Measurements from ENCODE around the gene BORCS5.
"Not testable (repeated sequence)": the region's sequence is repeated elsewhere in the genome, so short reads cannot be mapped to it uniquely, and the experiment has no call there.

The BORCS5 gene

DNA sequence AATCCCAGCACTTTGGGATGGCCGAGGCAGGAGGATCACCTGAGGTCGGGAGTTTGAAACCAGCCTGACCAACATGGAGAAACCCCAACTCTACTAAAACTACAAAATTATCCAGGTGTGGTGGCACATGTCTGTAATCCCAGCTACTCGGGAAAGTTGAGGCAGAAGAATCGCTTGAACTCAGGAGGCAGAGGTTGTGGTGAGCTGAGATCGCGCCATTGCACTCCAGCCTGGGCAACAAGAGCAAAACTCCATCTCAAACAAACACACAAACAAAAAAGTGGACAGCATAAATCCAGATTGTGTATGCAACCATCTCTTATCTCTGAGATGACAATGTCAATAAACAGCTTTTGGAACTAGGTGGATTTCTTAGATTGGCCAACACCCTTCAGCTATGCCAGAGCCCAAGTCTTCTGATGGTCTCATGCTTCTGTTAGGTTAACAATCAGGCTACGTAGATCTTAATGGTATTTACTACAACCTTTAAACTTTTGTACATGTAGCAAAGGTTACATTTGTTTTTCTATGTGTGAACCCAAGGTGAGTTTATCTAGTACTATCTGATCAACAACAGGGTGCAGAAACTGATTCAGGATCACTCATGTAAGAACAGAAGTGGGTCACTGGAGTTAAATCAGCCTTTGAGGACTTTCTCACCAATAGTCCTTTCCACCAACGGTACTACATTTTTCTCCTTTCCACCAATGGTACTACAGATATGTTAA lies 132.1 kb downstream of the BORCS5 start:
- no peak for DNase-seq (ENCODE audit: low read depth)

DNA sequence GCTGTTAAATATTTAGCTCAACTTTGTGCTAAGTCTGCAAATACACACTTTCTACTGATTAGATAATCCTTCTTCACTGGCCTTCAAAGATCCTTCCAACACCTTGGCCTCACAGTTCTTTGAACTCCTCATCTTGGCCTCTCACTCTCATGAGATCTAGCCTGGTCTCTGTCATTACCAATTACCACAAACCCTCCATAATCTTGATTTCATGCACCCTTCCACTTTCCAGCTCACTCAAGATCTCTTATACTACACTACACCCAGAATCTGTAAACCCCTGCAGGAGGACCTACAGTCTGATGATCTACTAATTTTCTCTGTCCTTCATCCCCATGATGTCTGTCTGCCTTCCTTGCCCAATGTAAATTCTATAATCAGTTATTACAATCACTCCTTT lies 134.7 kb downstream of the BORCS5 start:
- no peak for DNase-seq (ENCODE audit: low read depth)

DNA sequence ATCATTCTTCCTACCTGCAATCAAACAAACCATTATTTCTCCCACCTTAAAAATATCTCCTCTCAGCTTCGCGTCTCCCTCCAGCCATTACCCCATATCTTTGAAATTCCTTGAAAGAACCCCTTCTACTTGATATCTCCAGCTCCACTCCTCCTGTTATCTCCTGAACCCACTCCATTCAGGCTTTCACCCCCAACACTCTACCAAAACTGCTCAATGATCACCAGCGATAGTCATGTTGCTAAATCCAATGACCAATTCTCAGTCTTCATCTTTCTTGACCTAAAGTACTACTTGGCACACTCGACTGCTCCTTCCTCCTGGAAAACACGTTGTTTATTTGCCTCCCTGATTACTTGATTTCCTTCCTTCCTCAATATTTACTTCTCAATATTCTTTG lies 135.7 kb downstream of the BORCS5 start:
- no peak for DNase-seq (ENCODE audit: low read depth)

DNA sequence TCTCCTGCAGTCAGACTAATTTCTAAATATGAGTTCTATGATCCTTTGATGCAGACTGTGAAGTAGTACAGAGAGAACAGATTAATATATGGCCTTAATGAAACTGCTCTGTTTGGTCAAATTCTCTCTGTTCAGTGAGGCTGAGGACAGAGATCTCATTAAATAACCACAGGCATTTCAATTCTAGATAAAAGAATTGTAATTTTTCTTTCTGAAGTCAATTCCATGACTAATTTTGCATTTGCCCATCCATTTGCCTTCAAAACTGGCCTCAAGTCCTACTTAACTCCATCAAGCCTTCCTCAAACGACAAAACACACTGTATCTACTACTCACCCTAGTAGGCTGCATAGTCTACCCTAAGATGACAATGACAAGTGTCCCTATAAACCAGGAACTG lies 138.7 kb downstream of the BORCS5 start:
- no peak for DNase-seq (ENCODE audit: low read depth)

DNA sequence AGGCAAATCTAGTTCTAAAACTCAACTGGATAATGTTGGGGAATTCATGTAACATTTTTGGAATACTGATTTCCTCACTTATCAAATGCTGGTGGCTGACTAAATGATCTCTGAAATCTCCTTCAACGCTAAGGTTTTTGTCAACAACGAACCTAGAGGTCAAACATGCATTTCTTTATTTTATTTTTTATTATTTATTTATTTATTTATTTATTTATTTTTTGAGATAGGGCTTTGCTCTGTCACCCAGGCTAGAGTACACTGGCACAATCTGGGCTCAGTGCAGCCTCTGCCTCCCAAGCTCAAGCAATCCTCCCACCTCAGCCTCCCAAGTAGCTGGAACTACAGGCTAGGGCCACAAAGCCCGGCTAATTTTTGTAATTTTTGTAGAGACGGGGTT lies 141.3 kb downstream of the BORCS5 start:
- DNase-seq (ENCODE audit: low read depth) = no peak

DNA sequence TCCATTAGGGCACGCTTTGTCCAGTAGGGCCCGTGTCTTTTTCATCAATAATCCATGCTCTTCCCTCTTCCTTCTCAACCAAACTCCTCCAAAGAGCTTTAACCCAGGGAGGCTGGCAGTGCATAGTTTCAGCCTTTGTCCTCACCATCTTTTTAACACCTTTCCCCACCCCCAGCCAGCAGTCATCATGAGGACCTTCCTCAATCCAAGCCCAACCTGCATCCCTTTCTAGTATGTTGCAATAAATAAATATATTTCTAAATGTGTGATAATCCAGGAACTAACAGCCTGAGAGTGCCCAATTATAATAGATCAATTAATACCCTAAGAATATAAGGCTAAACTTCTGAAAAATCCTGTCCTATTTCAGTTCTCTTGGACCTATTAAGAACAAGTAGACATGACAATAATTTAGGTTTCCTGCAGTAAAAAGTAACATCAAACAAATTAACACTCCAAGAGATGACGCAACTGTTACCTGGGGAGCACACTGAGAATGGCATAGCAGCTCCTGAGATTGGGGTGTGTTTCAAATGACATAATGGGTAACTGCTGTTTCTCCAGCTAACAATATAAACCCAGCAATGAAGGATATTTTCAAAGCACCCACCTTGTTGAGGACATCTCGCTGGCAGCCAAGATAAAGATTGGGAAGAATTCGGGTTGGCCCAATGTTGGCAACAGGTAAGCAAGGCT lies 143.2 kb downstream of the BORCS5 start:
- DNase-seq (ENCODE audit: low read depth) = no peak

DNA sequence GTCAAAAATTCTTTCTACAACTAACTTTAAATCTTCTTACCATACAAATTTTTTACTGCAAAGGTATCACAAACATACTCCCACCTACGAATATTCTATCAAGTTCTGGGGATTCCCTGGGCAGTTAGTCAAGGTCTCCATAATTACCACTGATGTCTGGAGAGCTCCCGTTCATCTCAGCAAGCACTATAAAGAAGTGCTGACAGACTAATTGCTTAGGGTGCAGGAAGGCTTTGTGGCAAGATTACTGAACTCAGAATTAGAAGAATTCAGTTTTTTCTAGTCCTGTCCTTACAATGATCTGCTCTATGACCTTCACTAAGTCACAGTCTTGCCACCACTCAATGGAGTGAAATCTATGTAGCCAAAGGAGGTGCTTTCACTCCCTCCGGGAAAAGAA lies 144.2 kb downstream of the BORCS5 start:
- DNase-seq (ENCODE audit: low read depth) = no peak

DNA sequence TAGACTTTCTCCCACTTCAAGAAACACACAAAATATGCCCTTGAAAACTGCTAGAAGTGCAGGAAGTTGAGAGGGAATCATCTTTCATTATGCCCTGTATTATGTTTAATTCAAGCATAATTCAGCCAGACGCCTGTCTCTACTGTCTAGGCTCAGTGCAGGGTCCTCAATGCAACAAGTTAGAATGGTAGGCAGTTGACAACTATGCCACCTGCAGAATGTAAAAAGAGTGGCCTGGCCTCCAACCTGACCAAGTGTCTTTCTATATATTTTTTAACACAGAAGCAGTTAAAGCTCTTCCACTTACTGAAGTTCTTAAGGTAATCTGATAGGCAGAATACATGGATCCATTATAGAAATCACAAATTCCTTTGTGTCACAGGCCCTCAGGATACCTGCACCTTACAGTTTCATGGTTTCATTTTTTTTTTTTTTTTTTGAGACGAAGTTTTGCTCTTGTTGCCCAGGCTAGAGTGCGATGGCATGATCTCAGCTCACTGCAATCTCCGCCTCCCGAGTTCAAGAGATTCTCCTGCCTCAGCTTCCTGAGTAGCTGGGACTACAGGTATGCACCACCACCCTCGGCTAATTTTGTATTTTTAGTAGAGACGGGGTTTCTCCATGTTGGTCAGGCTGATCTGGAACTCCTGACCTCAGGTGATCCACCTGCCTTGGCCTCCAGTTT lies 145.4 kb downstream of the BORCS5 start:
- DNase-seq (ENCODE audit: low read depth) = not testable (repeated sequence)

DNA sequence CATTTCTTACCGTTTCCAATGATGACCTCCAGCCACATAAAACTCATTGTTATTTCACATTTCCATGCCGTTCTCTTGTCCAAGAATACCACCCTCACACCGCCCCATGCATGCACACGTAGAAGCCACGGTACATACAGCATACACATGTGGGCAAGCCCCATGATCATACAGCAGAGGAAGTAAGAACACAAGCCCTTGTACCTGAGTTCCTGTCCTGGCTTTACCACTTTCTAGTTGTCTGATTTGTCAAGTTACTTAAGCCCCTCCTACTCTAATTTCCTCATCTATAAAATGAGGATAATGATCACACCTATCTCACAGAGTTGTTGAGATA lies 145.9 kb downstream of the BORCS5 start:
- DNase-seq (ENCODE audit: low read depth) = no peak

DNA sequence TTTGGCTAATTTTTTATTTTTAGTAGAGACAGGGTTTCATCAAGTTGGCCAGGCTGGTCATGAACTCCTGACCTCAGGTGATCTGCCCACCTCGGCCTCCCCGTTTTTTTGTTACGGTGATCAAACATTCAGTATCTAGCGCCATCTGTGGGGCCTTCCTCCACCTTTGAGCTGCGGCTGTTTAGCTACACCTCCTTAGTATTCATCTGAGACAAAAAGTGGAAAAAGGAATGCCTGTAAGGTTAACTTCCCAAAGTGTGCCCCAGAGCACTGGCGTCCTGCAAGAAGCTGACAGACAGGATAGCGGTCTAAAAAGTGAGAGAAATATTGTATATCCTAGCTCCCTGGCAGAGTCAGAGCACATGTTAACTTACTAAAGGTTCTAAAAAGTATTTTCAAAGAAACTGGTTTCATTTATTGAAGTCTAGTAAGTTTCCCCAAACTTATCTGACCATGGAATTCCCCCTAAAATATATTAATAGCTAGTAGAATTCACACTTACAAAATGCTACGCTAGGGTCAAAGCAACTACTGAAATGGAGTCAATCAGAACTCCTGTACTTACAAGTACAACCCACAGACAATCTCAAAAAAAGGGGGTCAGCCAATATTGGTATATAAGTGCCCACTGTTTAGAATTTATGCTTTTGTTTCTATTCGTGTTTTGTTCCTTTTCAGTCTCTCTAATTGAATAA lies 146.7 kb downstream of the BORCS5 start:
- no peak for DNase-seq (ENCODE audit: low read depth)

DNA sequence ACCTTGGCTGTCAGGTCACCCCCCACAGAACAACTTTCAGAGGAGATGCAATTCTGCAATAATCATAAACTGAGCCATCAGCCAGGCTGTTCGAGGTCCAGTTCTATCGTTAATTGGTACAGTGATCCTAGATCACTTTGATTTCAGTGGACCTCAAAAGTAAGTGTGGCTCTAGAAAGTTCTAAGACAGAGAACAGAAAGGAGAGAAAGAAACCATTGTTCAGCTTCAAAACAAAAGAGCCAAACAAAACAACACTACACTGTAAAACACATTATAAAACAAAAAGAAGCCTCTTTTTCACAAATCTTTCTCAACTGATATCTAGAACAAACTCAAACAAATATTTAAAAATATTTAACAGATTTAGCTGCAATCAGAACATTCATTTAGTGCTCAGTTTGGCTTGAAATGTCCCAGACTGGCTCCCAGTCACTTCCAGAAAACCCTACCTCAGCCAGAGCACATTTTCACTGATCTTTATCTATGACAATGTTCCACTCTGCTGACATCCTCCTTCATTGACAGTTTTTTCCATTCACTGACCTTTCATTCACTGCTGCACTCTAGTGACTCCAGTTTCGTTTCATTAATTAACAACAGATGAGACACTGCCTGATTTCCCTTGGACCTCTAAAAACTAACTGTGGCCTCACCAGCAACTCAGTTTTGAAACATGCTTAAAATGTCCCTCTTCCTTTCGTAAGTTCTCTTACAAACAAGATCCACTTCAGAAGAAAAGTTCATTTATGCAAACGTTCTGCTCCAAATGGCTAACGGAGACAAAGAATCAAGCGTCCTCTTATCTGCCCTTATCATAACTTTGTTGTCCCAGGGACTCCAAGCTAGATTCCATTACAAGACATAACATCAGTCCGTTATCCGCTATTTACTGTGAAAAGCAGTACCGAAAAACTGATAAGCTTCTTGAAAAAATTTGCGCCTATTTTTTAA lies 148.9 kb downstream of the BORCS5 start:
- DNase-seq (ENCODE audit: low read depth) = no peak

DNA sequence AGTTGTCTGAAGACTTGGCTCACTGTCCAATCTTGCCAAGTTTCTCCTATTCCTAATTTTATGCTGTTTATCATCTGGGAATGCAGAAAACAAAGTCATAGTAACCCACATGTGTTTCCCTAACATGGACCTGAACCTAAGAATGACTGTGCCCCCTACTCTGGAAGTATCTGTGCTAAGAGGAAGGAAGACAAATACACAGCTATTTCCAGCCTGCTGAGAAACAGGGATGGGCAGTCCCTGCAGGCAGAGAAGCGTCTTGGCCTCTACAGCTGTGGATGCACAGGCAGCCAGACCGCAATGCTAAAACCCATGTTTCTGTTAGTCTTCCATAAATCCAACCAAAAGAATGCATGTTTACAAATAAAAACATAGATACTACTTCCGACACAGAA lies 149.6 kb downstream of the BORCS5 start:
- no peak for DNase-seq (ENCODE audit: low read depth)

DNA sequence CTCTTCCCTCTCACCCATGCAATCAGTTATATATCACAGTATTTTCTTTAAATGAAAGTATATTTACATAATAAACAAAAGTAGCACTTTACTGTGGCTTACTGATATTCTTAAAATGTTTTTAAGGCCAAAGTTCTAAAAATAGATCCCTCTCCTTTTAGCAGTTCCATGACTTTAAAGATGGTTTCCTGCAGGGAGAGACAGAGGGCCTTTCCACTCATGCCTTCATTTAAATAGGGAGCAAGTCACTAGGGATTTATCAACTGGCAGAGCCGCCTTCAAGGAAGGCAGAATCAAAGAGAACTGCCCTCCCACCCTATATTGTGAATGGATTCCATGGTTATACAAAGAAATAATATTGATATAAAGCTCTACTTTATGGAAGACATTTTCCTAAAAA lies 150.2 kb downstream of the BORCS5 start:
- no peak for DNase-seq (ENCODE audit: low read depth)

DNA sequence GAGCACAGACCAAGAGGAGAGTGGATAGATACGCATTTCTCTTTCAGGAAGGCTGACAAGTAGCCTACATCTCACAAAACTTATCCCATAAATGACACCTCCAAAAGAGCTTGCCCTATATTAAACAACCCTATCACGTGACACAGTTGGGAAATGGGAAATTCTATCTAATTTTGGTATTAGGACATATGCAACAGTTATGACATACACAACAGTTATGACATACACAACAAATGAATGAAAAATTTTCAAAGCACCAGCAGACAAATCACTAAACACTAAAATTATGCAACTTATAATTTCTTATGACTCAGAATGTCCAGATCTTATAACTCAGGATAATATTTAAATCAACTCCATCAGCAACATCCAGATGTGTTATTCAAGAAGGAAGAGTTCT lies 151.7 kb downstream of the BORCS5 start:
- no peak for DNase-seq (ENCODE audit: low read depth)

DNA sequence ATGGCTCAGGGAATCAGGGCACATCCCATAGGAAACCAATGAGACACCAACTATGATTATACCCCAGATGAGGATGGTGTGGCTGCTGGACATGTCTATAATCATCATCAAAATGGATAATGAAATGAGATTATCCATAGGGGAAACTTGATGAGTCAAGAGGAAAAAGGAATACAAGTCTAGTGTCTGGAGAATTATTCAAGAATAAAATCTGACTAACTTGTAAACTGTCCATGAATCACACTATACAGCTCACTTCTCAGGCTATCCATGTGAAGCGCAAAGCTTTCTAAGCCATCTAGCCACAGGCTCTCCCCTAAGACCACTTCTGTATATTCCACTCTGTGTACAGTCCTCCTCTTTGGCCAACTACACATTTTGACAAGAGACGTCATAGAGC lies 153.3 kb downstream of the BORCS5 start:
- DNase-seq (ENCODE audit: low read depth) = no peak

DNA sequence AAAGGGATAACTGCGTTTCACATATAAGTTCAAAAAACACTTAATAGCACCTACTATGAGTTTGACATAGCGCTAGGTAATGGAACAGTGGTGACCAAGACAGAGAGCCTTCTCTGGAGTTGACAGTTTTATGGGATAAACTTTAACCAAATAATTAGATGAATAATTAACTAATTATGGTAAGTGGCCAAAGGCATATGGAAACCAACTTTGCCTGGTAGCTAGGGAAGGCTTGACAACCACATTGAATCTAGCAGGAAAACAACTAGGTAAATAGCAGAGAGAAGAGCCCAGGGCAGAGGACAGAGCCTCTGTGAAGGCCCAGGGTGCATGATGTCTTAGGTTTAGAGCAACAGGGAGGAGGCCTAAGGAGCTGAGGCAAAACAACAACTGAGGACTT lies 153.7 kb downstream of the BORCS5 start:
- no peak for DNase-seq (ENCODE audit: low read depth)

DNA sequence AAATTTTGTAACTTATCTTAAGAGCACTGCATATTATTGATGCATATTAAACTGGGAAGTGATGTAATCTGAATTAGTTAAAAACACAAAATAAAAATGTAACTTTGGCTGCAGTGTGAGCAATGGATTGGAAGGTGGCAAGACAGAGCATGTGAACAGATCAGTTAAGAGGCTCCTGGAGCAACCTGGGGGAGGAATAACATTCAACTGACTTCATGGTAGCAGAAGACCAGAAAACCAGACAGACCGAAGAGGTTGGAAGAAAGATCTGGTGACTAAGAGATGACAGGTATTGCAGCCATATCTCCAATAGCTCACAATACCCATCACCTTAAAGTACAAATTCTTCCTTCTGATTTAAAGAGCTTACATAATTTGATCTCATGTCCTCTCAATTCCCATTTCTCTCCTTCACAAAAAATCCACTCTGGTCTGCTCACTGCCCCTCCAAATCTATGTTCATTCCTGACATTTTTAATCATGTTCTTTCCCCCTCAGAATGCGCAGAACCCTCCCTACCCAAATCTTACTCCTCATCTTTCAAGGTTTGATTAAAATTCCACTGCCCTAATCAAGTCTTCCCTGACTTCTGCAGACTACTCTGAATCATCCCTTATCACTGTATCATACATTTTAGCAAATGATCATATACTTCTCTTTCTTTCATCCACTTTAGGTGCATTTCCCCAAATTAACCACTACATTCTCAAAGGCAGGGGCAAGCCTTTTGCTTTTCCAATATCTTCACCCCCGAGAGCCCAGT lies 154.3 kb downstream of the BORCS5 start:
- DNase-seq (ENCODE audit: low read depth) = no peak

DNA sequence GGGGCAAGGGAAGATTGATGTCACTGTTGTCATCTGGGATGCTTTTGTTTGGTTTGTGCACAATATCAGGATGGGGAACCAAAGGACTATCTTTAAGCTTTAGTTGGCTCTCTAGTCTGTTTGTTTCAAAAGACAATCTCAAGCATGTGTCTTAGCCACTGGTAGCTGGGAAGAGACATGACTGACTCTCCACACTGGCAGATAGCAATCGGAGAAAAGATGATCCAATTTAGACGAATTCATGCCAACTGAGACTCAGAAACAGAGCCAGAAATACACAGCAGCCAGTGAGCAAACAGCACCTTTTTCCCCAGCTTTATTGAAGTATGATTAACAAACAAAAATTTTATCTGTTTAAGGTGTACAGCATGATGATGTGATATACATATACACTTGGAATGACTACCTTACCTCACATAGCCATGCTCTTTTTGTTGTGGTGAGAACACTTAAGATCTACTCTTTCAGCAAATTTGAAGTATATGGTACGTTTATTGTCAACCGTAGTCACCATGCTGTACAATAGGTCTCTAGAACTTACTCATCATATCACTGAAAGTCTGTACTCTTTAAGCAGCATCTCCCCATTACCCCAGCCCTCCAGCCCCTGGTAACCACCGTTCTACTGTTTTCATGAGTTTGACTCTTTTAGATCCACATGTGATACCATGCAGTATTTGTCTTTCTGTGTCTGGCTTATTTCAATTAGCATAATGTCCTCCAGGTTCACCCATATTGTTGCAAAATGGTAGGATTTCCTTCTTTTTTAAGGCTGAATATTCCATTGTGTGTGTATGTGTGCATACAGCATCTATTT lies 155.2 kb downstream of the BORCS5 start:
- no peak for DNase-seq (ENCODE audit: low read depth)

DNA sequence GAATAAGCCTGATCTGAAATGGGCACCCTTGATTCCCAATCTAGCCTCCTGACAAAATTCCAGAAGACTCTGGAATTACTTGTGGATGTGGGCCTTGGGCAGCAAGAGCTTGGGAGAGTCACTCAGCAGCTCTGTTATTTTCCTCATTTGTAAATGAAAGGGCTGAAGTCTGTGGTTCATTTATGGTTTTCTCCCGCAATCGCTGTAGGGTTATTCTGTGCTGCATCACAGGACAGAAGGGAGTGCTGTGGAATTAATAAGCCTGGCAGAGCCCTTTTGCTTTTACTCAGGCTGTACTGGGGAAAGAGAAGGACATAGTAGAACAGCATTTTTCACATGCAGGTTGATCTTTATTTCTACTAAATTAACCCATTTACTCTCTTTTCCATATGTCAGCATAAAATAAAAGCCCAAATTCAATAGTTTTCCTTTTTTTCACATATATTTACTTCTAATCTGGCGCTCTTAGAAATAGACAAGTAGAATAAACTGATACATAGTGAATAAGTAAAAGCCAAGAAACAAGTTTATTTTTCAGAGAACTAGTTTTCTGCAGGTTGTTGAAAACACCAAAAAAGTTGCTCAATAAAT lies 156.6 kb downstream of the BORCS5 start:
- DNase-seq (ENCODE audit: low read depth) = no peak

DNA sequence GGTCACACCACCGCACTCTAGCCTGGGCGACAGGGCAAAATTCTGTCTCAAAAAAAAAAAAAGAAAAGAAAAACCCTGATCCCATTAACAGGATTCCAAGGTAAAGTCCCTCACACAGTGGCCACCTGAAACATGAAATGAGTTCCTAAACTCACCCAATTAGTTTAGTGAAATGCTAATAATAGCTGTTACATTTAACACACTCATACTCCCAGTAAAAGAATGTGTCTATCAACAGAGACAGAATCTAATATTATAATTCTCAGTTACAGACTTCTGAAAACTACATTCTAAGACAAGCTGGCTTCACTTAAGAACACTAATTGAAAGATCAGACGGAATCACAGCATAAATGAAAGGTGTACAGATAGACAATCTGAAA lies 161.6 kb downstream of the BORCS5 start:
- DNase-seq (ENCODE audit: low read depth) = no peak
